Liver (tissue), 9 donors: ENCODE results near the gene CCDC201. TPM values are rescaled to one million over a fixed set of nuclear protein-coding genes. Genes with fewer than 3 reads are reported as not detected.
A peak's percentile ranks its signal among the peaks of the same experiment; 100 is the strongest.

Experiments
- DNase-seq: peaks from one replicate; pipeline ENCODE4 v3.0.0-alpha.2; 2017; ENCODE audit warnings: low spot score
- H3K27ac ChIP-seq, 2 donors: one replicate each; pipeline ENCODE4 v1.7.0; 2013; ENCODE audit warnings: inconsistent platforms in 2 of 2, low read length in 2 of 2, control low read depth in 1 of 2, low read depth in 1 of 2, mild to moderate bottlenecking in 1 of 2
- H3K27me3 ChIP-seq, 4 donors: one replicate each; pipeline versions ENCODE4 v1.6.1 to v1.7.0; 2013; ENCODE audit warnings: low read length in 3 of 4, inconsistent platforms in 1 of 4, mild to moderate bottlenecking in 1 of 4, moderate library complexity in 1 of 4; ENCODE audit not compliant: control insufficient read depth in 4 of 4, insufficient read depth in 4 of 4
- H3K36me3 ChIP-seq, 4 donors: one replicate each; pipeline versions ENCODE4 v1.6.1 to v1.7.0; 2013; ENCODE audit warnings: low read length in 3 of 4, mild to moderate bottlenecking in 3 of 4, low read depth in 1 of 4, moderate library complexity in 1 of 4; ENCODE audit not compliant: control insufficient read depth in 4 of 4, insufficient read depth in 3 of 4
- H3K4me1 ChIP-seq, 4 donors: one replicate each; pipeline versions ENCODE4 v1.6.1 to v1.7.0; 2013; ENCODE audit warnings: low read length in 3 of 4, mild to moderate bottlenecking in 3 of 4, moderate library complexity in 1 of 4; ENCODE audit not compliant: control insufficient read depth in 4 of 4, insufficient read depth in 4 of 4
- H3K4me3 ChIP-seq, 3 donors: one replicate each; pipeline versions ENCODE4 v1.6.1 to v1.7.0; 2013; ENCODE audit warnings: low read length in 3 of 3, control low read depth in 1 of 3, low read depth in 1 of 3, mild to moderate bottlenecking in 1 of 3
- H3K9ac ChIP-seq, 2 donors: one replicate each; pipeline ENCODE4 v1.7.0; 2013; ENCODE audit warnings: low read length in 2 of 2, mild to moderate bottlenecking in 2 of 2, moderate library complexity in 2 of 2, control low read depth in 1 of 2, low read depth in 1 of 2
- H3K9me3 ChIP-seq, 4 donors: one replicate each; pipeline versions ENCODE4 v1.6.1 to v1.7.0; 2013; ENCODE audit warnings: low read length in 3 of 4; ENCODE audit not compliant: control insufficient read depth in 4 of 4
- EGR1 ChIP-seq, 2 donors: IDR thresholded peaks; 2 replicates each; pipeline ENCODE4 v1.6.1; 2016 to 2018; ENCODE audit warnings: antibody characterized with exemption in 2 of 2, low read depth in 2 of 2
- FOXA1 ChIP-seq: IDR thresholded peaks from 2 replicates; pipeline ENCODE4 v1.6.1; 2016; ENCODE audit warnings: antibody characterized with exemption
- FOXA2 ChIP-seq: IDR thresholded peaks from 2 replicates; pipeline ENCODE4 v1.6.1; 2016; ENCODE audit warnings: antibody characterized with exemption
- GABPA ChIP-seq, 2 donors: IDR thresholded peaks in 1 of 2; conservative IDR thresholded peaks in 1 of 2; 2 replicates each; pipeline ENCODE4 v1.6.1; 2016; ENCODE audit warnings: antibody characterized with exemption in 2 of 2, mild to moderate bottlenecking in 1 of 2, moderate library complexity in 1 of 2
- HNF4A ChIP-seq, 2 donors: conservative IDR thresholded peaks; 2 replicates each; pipeline ENCODE4 v1.6.1; 2016; ENCODE audit warnings: antibody characterized with exemption in 2 of 2, mild to moderate bottlenecking in 2 of 2
- HNF4G ChIP-seq: IDR thresholded peaks from 2 replicates; pipeline ENCODE4 v1.6.1; 2016; ENCODE audit warnings: antibody characterized with exemption
- JUND ChIP-seq, 2 donors: IDR thresholded peaks; 2 replicates each; pipeline ENCODE4 v1.6.1; 2016; ENCODE audit warnings: antibody characterized with exemption in 2 of 2
- MAX ChIP-seq: IDR thresholded peaks from 2 replicates; pipeline ENCODE4 v1.6.1; 2016; ENCODE audit warnings: antibody characterized with exemption
- NR2F2 ChIP-seq: IDR thresholded peaks from 2 replicates; pipeline ENCODE4 v1.6.1; 2016; ENCODE audit warnings: antibody characterized with exemption
- RAD21 ChIP-seq, 2 donors: IDR thresholded peaks; 2 replicates each; pipeline ENCODE4 v1.6.1; 2016; ENCODE audit warnings: antibody characterized with exemption in 2 of 2, mild to moderate bottlenecking in 2 of 2
- REST ChIP-seq: IDR thresholded peaks from 2 replicates; pipeline ENCODE4 v1.6.1; 2016; ENCODE audit warnings: antibody characterized with exemption, mild to moderate bottlenecking
- RXRA ChIP-seq, 2 donors: IDR thresholded peaks; 2 replicates each; pipeline ENCODE4 v1.6.1; 2017 to 2018; ENCODE audit warnings: antibody characterized with exemption in 2 of 2, mild to moderate bottlenecking in 1 of 2
- SP1 ChIP-seq: IDR thresholded peaks from 2 replicates; pipeline ENCODE4 v1.6.1; 2018; ENCODE audit warnings: antibody characterized with exemption, mild to moderate bottlenecking
- TAF1 ChIP-seq: conservative IDR thresholded peaks from 2 replicates; pipeline ENCODE4 v1.6.1; 2016; ENCODE audit warnings: antibody characterized with exemption, mild to moderate bottlenecking
- YY1 ChIP-seq: IDR thresholded peaks from 2 replicates; pipeline ENCODE4 v1.6.1; 2016; ENCODE audit warnings: antibody characterized with exemption, mild to moderate bottlenecking
- ZBTB33 ChIP-seq: IDR thresholded peaks from 2 replicates; pipeline ENCODE4 v1.6.1; 2016; ENCODE audit warnings: antibody characterized with exemption
- WGBS: extraction: QIAGEN DNeasy Blood & Tissue Kit; methylation state at CpG from one replicate; pipeline ENCODE4 v1.1.7; 2013; 5-methylcytosine and 5-hydroxymethylcytosine counted together
- polyA plus RNA-seq, 2 donors: library from polyadenylated mRNA; stranded (reverse) in 1 of 2; unstranded in 1 of 2; fragments of 200-250 nt in 1 of 2; fragments of >200 nt in 1 of 2; fragmentation: Nextera tagmentation in 1 of 2; extraction: Ambion mirVana in 1 of 2; gene quantifications; one replicate each; pipeline versions ENCODE4 v1.2.1 to v1.2.3, GENCODE V29; 2013 to 2015
- total RNA-seq, 2 donors: library from RNA; depleted of rRNA; stranded (reverse); fragments of >200 nt; gene quantifications; one replicate each; pipeline ENCODE4 v1.2.3, GENCODE V29; 2014
- TF ChIP-seq, protein P1 (sequence below): IDR thresholded peaks from 2 replicates; pipeline ENCODE4 v1.6.1; 2016; ENCODE audit warnings: antibody characterized with exemption
- TF ChIP-seq, protein P2 (sequence below): fragments of 150-350 bp; IDR thresholded peaks from 2 replicates; pipeline ENCODE4 v1.5.1; 2017; ENCODE audit warnings: improper control_type of control experiment, low read depth, low read length; ENCODE audit not compliant: missing input control
- donor health status: healthy.
- donor health status: healthy.
- donor health status: healthy.
- donor health status: healthy.
- donor health status: healthy.

Gene CCDC201
- total and polyA plus RNA-seq, 4 donors = not detected

DNA sequence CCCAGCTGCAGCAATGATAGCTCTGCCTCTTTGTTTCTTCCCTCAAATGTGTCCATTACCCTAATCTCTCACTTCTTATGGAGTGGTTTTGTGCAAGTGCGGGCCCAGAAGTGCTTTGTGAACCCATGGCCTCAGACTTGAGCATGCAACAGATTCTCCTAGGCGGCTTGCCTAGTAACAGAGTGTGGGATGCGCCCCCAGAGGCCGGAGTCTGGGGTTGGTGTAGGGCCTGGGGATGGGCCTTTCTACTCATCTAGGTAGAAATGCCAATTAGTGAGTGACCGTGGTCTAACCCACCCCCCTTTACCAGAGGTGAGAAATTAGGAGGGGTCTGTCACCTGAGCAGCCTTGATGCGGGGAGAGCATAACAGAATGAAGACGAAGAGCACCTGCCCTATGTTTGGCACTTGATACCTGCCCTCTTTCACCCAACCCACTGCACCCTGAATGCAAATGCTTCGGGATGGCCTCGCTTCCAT is 8.4 kb upstream of the CCDC201 start:
- H3K36me3 ChIP-seq = no peaks in the 10 kb centered on the region
- H3K27me3 ChIP-seq = no peaks in the 10 kb centered on the region
- WGBS = 83% methylated on average over 9 of the region's 9 CpGs
- H3K9ac ChIP-seq = peak overlapping the region in 1 of 2 donors; percentile 83
- TF ChIP-seq FOXA2 = no peak
- no peak for TF ChIP-seq EGR1 (IDR thresholded peaks at IDR 0.05; ENCODE audit: low read depth in 2 of 2)
- TF ChIP-seq NR2F2 = no peak
- no peak for TF ChIP-seq GABPA (IDR thresholded peaks at IDR 0.05 in 1 of 2, conservative IDR thresholded peaks at IDR 0.05 in 1 of 2)
- no peak for TF ChIP-seq RXRA (IDR thresholded peaks at IDR 0.05)
- TF ChIP-seq, protein P1, sequence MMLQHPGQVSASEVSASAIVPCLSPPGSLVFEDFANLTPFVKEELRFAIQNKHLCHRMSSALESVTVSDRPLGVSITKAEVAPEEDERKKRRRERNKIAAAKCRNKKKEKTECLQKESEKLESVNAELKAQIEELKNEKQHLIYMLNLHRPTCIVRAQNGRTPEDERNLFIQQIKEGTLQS = no peak
- no peak for TF ChIP-seq SP1
- TF ChIP-seq HNF4G = no peak
- TF ChIP-seq ZBTB33 = no peak
- no peak for TF ChIP-seq YY1
- TF ChIP-seq REST = no peak
- no peak for TF ChIP-seq RAD21 (IDR thresholded peaks at IDR 0.05)
- TF ChIP-seq, protein P2, sequence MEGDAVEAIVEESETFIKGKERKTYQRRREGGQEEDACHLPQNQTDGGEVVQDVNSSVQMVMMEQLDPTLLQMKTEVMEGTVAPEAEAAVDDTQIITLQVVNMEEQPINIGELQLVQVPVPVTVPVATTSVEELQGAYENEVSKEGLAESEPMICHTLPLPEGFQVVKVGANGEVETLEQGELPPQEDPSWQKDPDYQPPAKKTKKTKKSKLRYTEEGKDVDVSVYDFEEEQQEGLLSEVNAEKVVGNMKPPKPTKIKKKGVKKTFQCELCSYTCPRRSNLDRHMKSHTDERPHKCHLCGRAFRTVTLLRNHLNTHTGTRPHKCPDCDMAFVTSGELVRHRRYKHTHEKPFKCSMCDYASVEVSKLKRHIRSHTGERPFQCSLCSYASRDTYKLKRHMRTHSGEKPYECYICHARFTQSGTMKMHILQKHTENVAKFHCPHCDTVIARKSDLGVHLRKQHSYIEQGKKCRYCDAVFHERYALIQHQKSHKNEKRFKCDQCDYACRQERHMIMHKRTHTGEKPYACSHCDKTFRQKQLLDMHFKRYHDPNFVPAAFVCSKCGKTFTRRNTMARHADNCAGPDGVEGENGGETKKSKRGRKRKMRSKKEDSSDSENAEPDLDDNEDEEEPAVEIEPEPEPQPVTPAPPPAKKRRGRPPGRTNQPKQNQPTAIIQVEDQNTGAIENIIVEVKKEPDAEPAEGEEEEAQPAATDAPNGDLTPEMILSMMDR = no peak
- TF ChIP-seq TAF1 = no peak
- DNase-seq = no peak
- peaks cover 0 to 35% (median 16%) of the 10 kb centered on the region in 4 donors for H3K4me1 ChIP-seq
- H3K27ac ChIP-seq = peak overlapping the region; percentile 78 to 94
- no peak overlapping the region for H3K4me3 ChIP-seq
- H3K9me3 ChIP-seq = no peaks in the 10 kb centered on the region

DNA sequence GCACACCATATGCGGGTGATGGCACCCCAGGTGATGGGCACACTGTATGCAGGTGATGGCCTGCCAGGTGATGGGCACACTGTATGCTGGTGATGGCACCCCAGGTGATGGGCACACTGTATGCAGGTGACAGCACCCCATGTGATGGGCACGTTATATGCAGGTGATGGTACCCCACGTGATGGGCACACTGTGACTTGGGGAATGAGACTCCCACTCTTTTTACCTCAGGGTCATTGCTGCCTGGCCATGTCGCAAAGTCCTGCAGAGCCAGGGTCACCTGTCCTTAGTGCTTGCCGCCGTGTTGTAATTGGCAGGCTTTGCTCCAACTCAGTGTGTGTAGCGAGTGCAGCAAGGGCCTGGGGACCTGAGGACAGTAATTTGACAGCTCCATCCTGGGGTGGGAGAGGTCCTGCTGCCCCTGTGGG is 7.6 kb upstream of the CCDC201 start:
- no peak for DNase-seq
- Histone ChIP-seq H3K27ac (peak overlapping the region; percentile 78 to 94), H3K27me3 (no peaks in the 10 kb centered on the region), H3K4me1 (peaks cover 0 to 31% (median 14%) of the 10 kb centered on the region in 4 donors), H3K36me3 (no peaks in the 10 kb centered on the region), H3K4me3 (no peak overlapping the region), H3K9ac (no peak overlapping the region), H3K9me3 (no peaks in the 10 kb centered on the region)
- 43% methylated on average over 7 of the region's 7 CpGs for WGBS
- TF ChIP-seq, protein P1 = no peak
- TF ChIP-seq RAD21 (IDR thresholded peaks at IDR 0.05) (peak in 1 of 2 donors; percentile 32), YY1 (no peak), HNF4A (conservative IDR thresholded peaks at IDR 0.05) (peak; percentile 90 to 93), TAF1 (no peak), FOXA1 (peak; percentile 43), MAX (peak; percentile 59), GABPA (IDR thresholded peaks at IDR 0.05 in 1 of 2, conservative IDR thresholded peaks at IDR 0.05 in 1 of 2) (no peak), SP1 (peak; percentile 89), ZBTB33 (peak; percentile 58), JUND (IDR thresholded peaks at IDR 0.05) (peak in 1 of 2 donors; percentile 70), RXRA (IDR thresholded peaks at IDR 0.05) (peak; percentile 94 to 98), HNF4G (peak; percentile 75), NR2F2 (peak; percentile 9), FOXA2 (peak; percentile 48)
- TF ChIP-seq, protein P2 = no peak
